ENCODE data around the gene PLSCR5. TPM values are rescaled to one million over a fixed set of nuclear protein-coding genes. Genes with fewer than 3 reads are reported as not detected.

PLSCR5 gene
- total RNA-seq (2022; extraction: Qiagen RNA extraction; ENCODE audit: low read depth) = not detected in 5 replicates

GRCh38 chr3:146605106-146605505, at the start of gene PLSCR5:
TSS of gene PLSCR5 (minus strand) at chr3:146605346. CDS start at chr3:146605212, 134 bp downstream.

GRCh38 chr3:146544002-146544928, 60.9 kb downstream of the PLSCR5 start, which contains the start of gene PLSCR1:
TSS of gene PLSCR1 (minus strand) at chr3:146544607. CDS start at chr3:146536552, 8,055 bp downstream.

Other genes with a start within 250 kb of the PLSCR5 start
- not detected in 5 replicates for gene PLSCR2, start 135.8 kb downstream of the PLSCR5 start, total RNA-seq (2022; extraction: Qiagen RNA extraction; ENCODE audit: low read depth)
- 43.0 to 52.5 TPM (median 49.4 TPM) in 5 replicates for gene PLSCR1, start 60.7 kb downstream of the PLSCR5 start, total RNA-seq (2022; extraction: Qiagen RNA extraction; ENCODE audit: low read depth)

Data from A549 treated with GW870086 at 1 μM for 4 hours (cell line).